K562 (cell line): Measurements from ENCODE around the gene ST6GALNAC6. TPM values are rescaled to one million over a fixed set of nuclear protein-coding genes. Genes with fewer than 3 reads are reported as not detected.

Experiments used
- ATAC-seq: fragments of 200-7000 bp; cut with Tn5 transposase; 3 replicates; pipeline ENCODE4 v1.9.1; 2020; ENCODE audit warnings: moderate library complexity
- BruUV-seq: library from RNA; stranded (reverse); fragments of 400-500 nt; replicated peaks from 2 replicates; lab custom pipeline; 2021; lab: Mats Ljungman, UMichigan
- CTCF ChIA-PET: fragments of 300-600 bp; formaldehyde crosslinking; extraction: SDS; loops from one replicate; lab custom pipeline; 2021; ENCODE audit warnings: low intra/inter-chr PET ratio; lab: Yijun Ruan, JAX
- POLR2A ChIA-PET: fragments of 300-600, 350-650 bp; sonication (Branson Sonifier 250); formaldehyde crosslinking; extraction: SDS; loops from one replicate; lab custom pipeline; 2021; ENCODE audit warnings: antibody characterized with exemption, inconsistent platforms; lab: Yijun Ruan, JAX
- DNase-seq, 4 experiments: peaks; one replicate each; pipeline versions ENCODE4 v3.0.0 to v3.0.0-alpha.2; 2011 to 2018; ENCODE audit warnings: low spot score in 3 of 4, mixed read lengths in 3 of 4; ENCODE audit errors: extremely low read depth in 1 of 4
- FAIRE-seq: peaks from 2 replicates; lab custom pipeline; 2011; peaks lifted over from hg19 to GRCh38; lab: Jason Lieb, UNC
- H2AFZ ChIP-seq: 2 replicates; pipeline ENCODE4 v1.6.0; 2011; ENCODE audit warnings: low read depth, low read length, control low read depth, inconsistent platforms
- H3K27ac ChIP-seq: fragments of 200-600 bp; 3 replicates; pipeline ENCODE4 v1.8.0; 2011; ENCODE audit warnings: low read depth, mild to moderate bottlenecking, control low read depth, inconsistent platforms, low read length, moderate library complexity, mixed read lengths; ENCODE audit errors: extremely low read depth
- H3K27me3 ChIP-seq, 2 experiments: fragments of 300-600 bp in 1 of 2; 2 replicates in 1 of 2; 3 replicates in 1 of 2; pipeline versions ENCODE4 v1.6.0 to v1.8.0; 2011; ENCODE audit warnings: inconsistent platforms in 2 of 2, low read length in 2 of 2, mild to moderate bottlenecking in 1 of 2, mixed read lengths in 1 of 2, moderate library complexity in 1 of 2; ENCODE audit not compliant: control insufficient read depth in 2 of 2, insufficient read depth in 2 of 2
- H3K36me3 ChIP-seq: fragments of 300-600 bp; 3 replicates; pipeline ENCODE4 v1.8.0; 2011; ENCODE audit warnings: mild to moderate bottlenecking, low read length, inconsistent platforms; ENCODE audit not compliant: control insufficient read depth, insufficient read depth
- H3K4me1 ChIP-seq, 2 experiments: fragments of 200-600 bp in 1 of 2; replicated peaks in 1 of 2; 2 replicates in 1 of 2; 3 replicates in 1 of 2; pipeline versions ENCODE4 v1.5.1 to v1.8.0; 2011; ENCODE audit warnings: inconsistent platforms in 2 of 2, low read length in 2 of 2, mild to moderate bottlenecking in 1 of 2, mixed read lengths in 1 of 2, moderate library complexity in 1 of 2; ENCODE audit not compliant: control insufficient read depth in 2 of 2, insufficient read depth in 2 of 2
- H3K4me2 ChIP-seq: 2 replicates; pipeline ENCODE4 v1.6.1; 2011; ENCODE audit warnings: low read length, control low read depth, inconsistent platforms, mixed read lengths; ENCODE audit not compliant: insufficient read depth
- H3K4me3 ChIP-seq: fragments of 200-600 bp; sonication (generic), shearing (Covaris generic); 2 replicates; pipeline ENCODE4 v1.5.1; 2016; ENCODE audit warnings: control low read depth, inconsistent platforms
- H3K79me2 ChIP-seq: fragments of 200-600 bp; 3 replicates; pipeline ENCODE4 v1.8.0; 2011; ENCODE audit warnings: low read length, inconsistent platforms; ENCODE audit not compliant: control insufficient read depth, insufficient read depth
- H3K9ac ChIP-seq, 2 experiments: 2 replicates each; pipeline versions ENCODE4 v1.6.0 to v1.6.1; 2011; ENCODE audit warnings: low read depth in 2 of 2, low read length in 2 of 2, control low read depth in 1 of 2, inconsistent platforms in 1 of 2, mild to moderate bottlenecking in 1 of 2, mixed read lengths in 1 of 2; ENCODE audit not compliant: insufficient read depth in 1 of 2
- H3K9me1 ChIP-seq: one replicate; pipeline ENCODE4 v1.6.0; 2011; ENCODE audit warnings: inconsistent platforms, mild to moderate bottlenecking, low read length, moderate library complexity; ENCODE audit not compliant: control insufficient read depth, insufficient read depth
- H3K9me3 ChIP-seq: replicated peaks from 2 replicates; pipeline ENCODE4 v1.5.1; 2011; ENCODE audit warnings: low read depth, low read length, inconsistent platforms; ENCODE audit not compliant: control insufficient read depth, insufficient read depth
- H4K20me1 ChIP-seq: replicated peaks from 2 replicates; pipeline ENCODE4 v1.6.1; 2011; ENCODE audit warnings: low read length, inconsistent platforms, mixed read lengths; ENCODE audit not compliant: control insufficient read depth, insufficient read depth
- ASH1L ChIP-seq: fragments of 450-650 bp; IDR thresholded peaks from 2 replicates; pipeline ENCODE4 v1.6.1; 2018; ENCODE audit warnings: borderline replicate concordance, mild to moderate bottlenecking, low read depth; ENCODE audit not compliant: partially characterized antibody
- CAMTA2 ChIP-seq: fragments of 250-450 bp; sonication (Bioruptor Pico); conservative IDR thresholded peaks from 2 replicates; pipeline ENCODE4 v1.5.1; 2022
- CCAR2 ChIP-seq: fragments of 200-400 bp; formaldehyde crosslinking; IDR thresholded peaks from 2 replicates; pipeline ENCODE4 v1.6.1; 2017; ENCODE audit warnings: mild to moderate bottlenecking, low read depth, low read length
- HDAC1 ChIP-seq, 2 experiments: fragments of 450-650 bp; IDR thresholded peaks; 2 replicates each; pipeline ENCODE4 v1.6.1; 2016 to 2017; ENCODE audit warnings: inconsistent platforms in 1 of 2, mild to moderate bottlenecking in 1 of 2, moderate library complexity in 1 of 2
- LARP7 ChIP-seq: fragments of 450-650 bp; IDR thresholded peaks from 2 replicates; pipeline ENCODE4 v1.6.1; 2016
- NR2C2 ChIP-seq, 2 experiments: fragments of 200-800 bp in 1 of 2; sonication (Bioruptor generic) in 1 of 2; sonication (generic) in 1 of 2; formaldehyde crosslinking in 1 of 2; IDR thresholded peaks; 2 replicates each; pipeline versions ENCODE4 v1.6.1 to v1.8.0; 2016 to 2022; ENCODE audit warnings: mild to moderate bottlenecking in 1 of 2, missing compliant biosample characterization in 1 of 2, missing genetic modification characterization in 1 of 2, missing genetic modification reagents in 1 of 2
- POLR2G ChIP-seq: fragments of 200-400 bp; formaldehyde crosslinking; IDR thresholded peaks from 2 replicates; pipeline ENCODE4 v1.6.1; 2017; ENCODE audit warnings: low read depth, mild to moderate bottlenecking, antibody characterized with exemption, low read length, moderate library complexity
- PRMT5 ChIP-seq: sonication (generic); formaldehyde crosslinking; IDR thresholded peaks from 2 replicates; pipeline ENCODE4 v1.5.0; 2020; ENCODE audit warnings: missing genetic modification reagents
- PTRF ChIP-seq: fragments of 450-650 bp; IDR thresholded peaks from 2 replicates; pipeline ENCODE4 v1.6.1; 2016; ENCODE audit warnings: mild to moderate bottlenecking, missing genetic modification characterization, missing compliant biosample characterization
- RNF2 ChIP-seq: sonication (generic); IDR thresholded peaks from 2 replicates; pipeline ENCODE4 v1.6.1; 2016
- SETDB1 ChIP-seq: IDR thresholded peaks from one replicate; pipeline ENCODE4 v1.6.1; 2012; ENCODE audit warnings: low read length, control low read depth, inconsistent platforms
- SPI1 ChIP-seq: IDR thresholded peaks from 2 replicates; pipeline ENCODE4 v1.6.1; 2011; ENCODE audit warnings: low read depth, low read length, control low read depth, borderline replicate concordance
- ZBTB7A ChIP-seq: IDR thresholded peaks from 2 replicates; pipeline ENCODE4 v1.6.1; 2011; ENCODE audit warnings: low read depth, mild to moderate bottlenecking, low read length, moderate library complexity, borderline replicate concordance; ENCODE audit not compliant: control insufficient read depth
- ZC3H4 ChIP-seq: sonication (generic); formaldehyde crosslinking; IDR thresholded peaks from 2 replicates; pipeline ENCODE4 v1.9.0; 2021; ENCODE audit warnings: missing genetic modification reagents, borderline replicate concordance
- ZNF143 ChIP-seq: sonication (generic); formaldehyde crosslinking; IDR thresholded peaks from 2 replicates; pipeline ENCODE4 v1.9.0; 2022; ENCODE audit warnings: mild to moderate bottlenecking, missing genetic modification reagents
- ZNF584 ChIP-seq: fragments of 200-800 bp; sonication (Bioruptor generic); IDR thresholded peaks from 2 replicates; pipeline ENCODE4 v1.6.1; 2016; ENCODE audit warnings: low read depth, mild to moderate bottlenecking, missing genetic modification characterization, missing compliant biosample characterization
- ZNF764 ChIP-seq: fragments of 250-450 bp; sonication (Bioruptor Pico); IDR thresholded peaks from 2 replicates; pipeline ENCODE4 v1.4.0; 2020; ENCODE audit warnings: low read depth, mild to moderate bottlenecking, moderate library complexity
- WGBS: fragments of 100-300 bp; shearing (Covaris generic); methylation state at CpG from one replicate; pipeline ENCODE4 v1.1.6; 2016; ENCODE audit warnings: low coverage, mixed read lengths; ENCODE audit not compliant: insufficient coverage; ENCODE audit errors: missing lambda C conversion rate; 5-methylcytosine and 5-hydroxymethylcytosine counted together
- in situ Hi-C: fragments of 300-500 bp; cut with MboI; formaldehyde crosslinking; loops from 4 replicates; pipeline ENCODE4 v1.15.0; 2018; ENCODE audit warnings: inconsistent platforms, mixed read lengths
- intact Hi-C: fragments of 100-400 bp; cut with micrococcal nuclease; formaldehyde crosslinking; loops from 2 replicates; pipeline ENCODE4 v1.14.2; 2022
- polyA plus RNA-seq, 8 experiments: library from polyadenylated mRNA; depleted of rRNA in 4 of 8; stranded (reverse) in 5 of 8; unstranded in 3 of 8; fragments of >200 nt; fragmentation: Nextera tagmentation in 2 of 8; fragmentation: Illumina TruSeq in 1 of 8; extraction: Ambion mirVana in 2 of 8; extraction: Trizol in 1 of 8; gene quantifications; 2 replicates each; pipeline versions ENCODE4 v1.2.1 to v1.2.3, GENCODE V29; 2011 to 2014; ENCODE audit warnings: inconsistent platforms in 1 of 8, missing spikeins in 1 of 8
- total RNA-seq, 7 experiments: library from RNA; depleted of rRNA in 6 of 7; stranded (reverse); fragments of >200 nt in 6 of 7; fragmentation: Illumina TruSeq in 2 of 7; extraction: Trizol in 2 of 7; gene quantifications; 2 replicates each; pipeline versions ENCODE4 v1.2.1 to v1.2.3, GENCODE V29; 2011 to 2021; ENCODE audit warnings: low replicate concordance in 1 of 7
- TF ChIP-seq, protein P1 (sequence below): fragments of 250-450 bp; sonication (Bioruptor Pico); IDR thresholded peaks from 2 replicates; pipeline ENCODE4 v1.9.0; 2021; ENCODE audit warnings: mild to moderate bottlenecking

Gene ST6GALNAC6
- total and polyA plus RNA-seq, 9 of the 15 experiments (the other 6 are each of a cell fraction or from before 2014, with no cell fraction given): 0.13 to 23.0 (median 14.5) TPM

- no peak for FAIRE-seq
- POLR2A ChIA-PET: no interaction called here
- no peak for ATAC-seq
Observed at GRCh38 chr9:127945338-127945737, 45.9 kb upstream of the ST6GALNAC6 start.

GRCh38 chr9:127944586-127945218 lies 45.3 kb upstream of the ST6GALNAC6 start:
- Histone ChIP-seq H3K4me3 (no peak overlapping the region), H3K9me3 (no peaks in the 10 kb centered on the region), H3K27ac (no peak overlapping the region), H3K4me1 (peaks cover 31 to 60% of the 10 kb centered on the region in 2 experiments), H4K20me1 (0 out of 2 replicates have a peak, but pooled peaks cover 5% of the 10 kb centered on the region), H3K9me1 (peaks cover 6% of the 10 kb centered on the region), H3K79me2 (no peaks in the 10 kb centered on the region; the same call in 2 of the 3 replicates), H3K36me3 (peaks cover 26% of the 10 kb centered on the region; the same call in 2 of the 3 replicates), H2AFZ (no peak overlapping the region), H3K4me2 (no peak overlapping the region), H3K27me3 (no peaks in the 10 kb centered on the region), H3K9ac (peak overlapping the region in 1 of 2 experiments; percentile 18; a peak in 1 of 4 replicates)
- ChIA-PET POLR2A (interaction anchor here (0.5 to 1.4 kb wide), 3 partner anchors 41 to 93 kb away, joined by 3 read pairs; no protein-coding TSS in a partner anchor), CTCF (interaction anchor here (3.3 to 3.9 kb wide), 2 partner anchors 90 to 173 kb away, joined by 36 to 57 read pairs; no protein-coding TSS in a partner anchor)
- FAIRE-seq: no peak
- in situ Hi-C loops (no loop called here), intact Hi-C loops (no loop called here)
- no TSS peak for BruUV-seq
- 88% methylated on average over 34 of the region's 38 CpGs for WGBS
- no peak for DNase-seq
- ATAC-seq: no peak
- TF ChIP-seq RNF2: no peak
- TF ChIP-seq SPI1: no peak
- TF ChIP-seq ZNF764 (CRISPR knock-in tag): no peak
- no peak for TF ChIP-seq CCAR2
- TF ChIP-seq ZNF143 (CRISPR knock-in tag): no peak
- no peak for TF ChIP-seq CAMTA2 (CRISPR knock-in tag)
- TF ChIP-seq ZC3H4 (CRISPR knock-in tag): no peak
- no peak for TF ChIP-seq PTRF (tag)
- no peak for TF ChIP-seq ASH1L
- no peak for TF ChIP-seq PRMT5 (CRISPR knock-in tag)
- no peak for TF ChIP-seq LARP7
- TF ChIP-seq NR2C2 (CRISPR knock-in tag; IDR thresholded peaks at IDR 0.05): no peak
- TF ChIP-seq NR2C2 (tag; IDR thresholded peaks at IDR 0.05): no peak
- TF ChIP-seq HDAC1 (IDR thresholded peaks at IDR 0.05): no peak
- no peak for TF ChIP-seq ZNF584 (CRISPR knock-in tag)
- TF ChIP-seq, protein P1, sequence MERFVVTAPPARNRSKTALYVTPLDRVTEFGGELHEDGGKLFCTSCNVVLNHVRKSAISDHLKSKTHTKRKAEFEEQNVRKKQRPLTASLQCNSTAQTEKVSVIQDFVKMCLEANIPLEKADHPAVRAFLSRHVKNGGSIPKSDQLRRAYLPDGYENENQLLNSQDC (CRISPR knock-in tag): no peak

More at GRCh38 chr9:127945338-127945737, 45.9 kb upstream of the ST6GALNAC6 start:
- no peak overlapping the region for H2AFZ ChIP-seq
- H3K79me2 ChIP-seq: no peaks in the 10 kb centered on the region; the same call in 2 of the 3 replicates
- H3K27me3 ChIP-seq: no peaks in the 10 kb centered on the region
- H3K9me3 ChIP-seq: no peaks in the 10 kb centered on the region
- DNase-seq: no peak
- H3K4me2 ChIP-seq: no peak overlapping the region
- no TSS peak for BruUV-seq
- CTCF ChIA-PET: interaction anchor here (3.3 kb wide), 1 partner anchor 90 kb away, joined by 36 read pairs; no protein-coding TSS in a partner anchor
- no peak overlapping the region for H3K4me3 ChIP-seq
- 82% methylated on average over 5 of the region's 24 CpGs for WGBS
- intact Hi-C loops (no loop called here), in situ Hi-C loops (no loop called here)
- H3K27ac ChIP-seq: no peak overlapping the region
- peaks cover 6% of the 10 kb centered on the region for H3K9me1 ChIP-seq
- peaks cover 24 to 60% of the 10 kb centered on the region in 2 experiments for H3K4me1 ChIP-seq
- 0 out of 2 replicates have a peak, but pooled peaks cover 5% of the 10 kb centered on the region for H4K20me1 ChIP-seq
- peaks cover 26% of the 10 kb centered on the region; the same call in 2 of the 3 replicates for H3K36me3 ChIP-seq
- TF ChIP-seq SETDB1 (no peak), ZBTB7A (no peak), POLR2G (peak; percentile 27; the same call in 1 of the 2 replicates)
- H3K9ac ChIP-seq: peak overlapping the region in 1 of 2 experiments; percentile 31; a peak in 1 of 4 replicates
